Transverse colon (tissue), 4 donors: ENCODE measurements around the gene DSCAM. TPM values are rescaled to one million over a fixed set of nuclear protein-coding genes. Genes with fewer than 3 reads are reported as not detected.

Experiments used
- DNase-seq: peaks from one replicate; pipeline ENCODE4 v3.0.0-alpha.2; 2019
- H3K27ac ChIP-seq, 4 donors: fragments of 200-600 bp; sonication (generic); 2 replicates each; pipeline ENCODE4 v1.5.1; 2016 to 2018; ENCODE audit warnings: inconsistent platforms in 4 of 4
- H3K27me3 ChIP-seq: fragments of 200-600 bp; sonication (generic); 2 replicates; pipeline ENCODE4 v1.5.1; 2017; ENCODE audit warnings: inconsistent platforms
- H3K36me3 ChIP-seq, 4 donors: fragments of 200-600 bp; sonication (generic); 2 replicates each; pipeline ENCODE4 v1.5.1; 2017 to 2019; ENCODE audit warnings: inconsistent platforms in 4 of 4
- H3K4me1 ChIP-seq, 4 donors: fragments of 200-600 bp; sonication (generic); 2 replicates each; pipeline ENCODE4 v1.5.1; 2017 to 2020; ENCODE audit warnings: inconsistent platforms in 4 of 4
- H3K4me3 ChIP-seq, 4 donors: fragments of 200-600 bp; sonication (generic); 1 replicate in 1 of 4; 2 replicates in 3 of 4; pipeline versions ENCODE4 v1.5.1 to v1.6.1; 2017 to 2019; ENCODE audit warnings: inconsistent platforms in 4 of 4
- H3K9me3 ChIP-seq, 2 donors: fragments of 200-600 bp; sonication (generic); 2 replicates each; pipeline ENCODE4 v1.5.1; 2017 to 2019; ENCODE audit warnings: inconsistent platforms in 2 of 2
- EP300 ChIP-seq: sonication (generic); formaldehyde crosslinking; IDR thresholded peaks from one replicate; pipeline ENCODE4 v1.6.1; 2017; ENCODE audit warnings: antibody characterized with exemption, low read depth
- POLR2A ChIP-seq: fragments of 450-650 bp; IDR thresholded peaks from one replicate; pipeline ENCODE4 v1.6.1; 2016; ENCODE audit warnings: antibody characterized with exemption, mild to moderate bottlenecking, moderate library complexity
- POLR2AphosphoS5 ChIP-seq, 3 donors: sonication (generic); formaldehyde crosslinking; IDR thresholded peaks; one replicate each; pipeline ENCODE4 v1.6.1; 2016; ENCODE audit warnings: antibody characterized with exemption in 3 of 3
- WGBS, 2 donors: methylation state at CpG; one replicate each; pipeline ENCODE4 v1.1.5; 2018; ENCODE audit warnings: low coverage in 1 of 2; 5-methylcytosine and 5-hydroxymethylcytosine counted together
- in situ Hi-C, 4 donors: fragments of 200-750 bp; cut with MboI; loops; one replicate each; pipeline versions ENCODE4 v1.15.0 to v1.15.1; 2017; ENCODE audit warnings: low sequenced_read_pairs in 3 of 4, low pct_ligation_motif_present in 1 of 4, low pct_unique_long_range_greater_than_20kb in 1 of 4
- intact Hi-C: fragments of 100-400 bp; cut with DNase I; formaldehyde crosslinking; loops from one replicate; pipeline ENCODE4 v1.15.1; 2023; ENCODE audit warnings: low total_unique reads
- total RNA-seq, 4 donors: library from RNA; depleted of rRNA; stranded (reverse); fragments of >200 nt; gene quantifications; one replicate each; pipeline ENCODE4 v1.1.0, GENCODE V29; 2016
- TF ChIP-seq, protein P1 (sequence below), 5 experiments: fragments of 200-600 bp in 3 of 5; fragments of 450-650 bp in 2 of 5; sonication (generic) in 3 of 5; IDR thresholded peaks; 1 replicate in 2 of 5; 2 replicates in 3 of 5; pipeline ENCODE4 v1.5.1; 2016 to 2017; ENCODE audit warnings: antibody characterized with exemption in 5 of 5, inconsistent platforms in 3 of 5, mild to moderate bottlenecking in 2 of 5, moderate library complexity in 1 of 5

Gene DSCAM
- total RNA-seq, 4 donors from 2014 or later = 0.16 TPM; not detected in 3

DNA sequence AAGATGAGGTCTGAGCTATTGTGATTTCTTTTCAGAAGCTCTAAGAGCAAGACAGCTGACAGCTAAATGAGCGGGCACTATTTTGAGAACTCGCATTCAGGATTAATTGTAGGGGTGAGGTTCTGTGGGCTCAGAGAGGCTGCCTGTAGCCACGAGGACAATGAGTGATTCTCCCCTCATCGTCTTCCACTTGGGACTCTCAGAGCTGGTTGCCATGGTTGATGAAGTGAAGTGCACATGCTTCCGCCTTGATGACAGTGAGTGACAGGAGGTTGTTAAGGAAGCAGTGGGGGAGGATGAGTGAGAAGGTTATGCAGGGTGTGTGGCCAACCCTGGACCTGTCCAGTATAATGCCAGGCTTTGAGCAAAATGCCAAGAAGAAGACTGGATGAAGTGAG lies 638.0 kb downstream of the DSCAM start:
- Histone ChIP-seq H3K4me1 (no peaks in the 10 kb centered on the region), H3K36me3 (no peaks in the 10 kb centered on the region), H3K9me3 (no peaks in the 10 kb centered on the region), H3K27me3 (no peaks in the 10 kb centered on the region), H3K4me3 (no peak overlapping the region), H3K27ac (no peak overlapping the region)
- in situ Hi-C loops = no loop called here
- intact Hi-C loops = no loop called here
- 76 to 100% methylated on average over 2 to 5 of the region's 5 CpGs for WGBS, 2 donors
- no peak for DNase-seq
- TF ChIP-seq POLR2AphosphoS5 (IDR thresholded peaks at IDR 0.05) (no peak), POLR2A (no peak), EP300 (no peak)
- TF ChIP-seq, protein P1, sequence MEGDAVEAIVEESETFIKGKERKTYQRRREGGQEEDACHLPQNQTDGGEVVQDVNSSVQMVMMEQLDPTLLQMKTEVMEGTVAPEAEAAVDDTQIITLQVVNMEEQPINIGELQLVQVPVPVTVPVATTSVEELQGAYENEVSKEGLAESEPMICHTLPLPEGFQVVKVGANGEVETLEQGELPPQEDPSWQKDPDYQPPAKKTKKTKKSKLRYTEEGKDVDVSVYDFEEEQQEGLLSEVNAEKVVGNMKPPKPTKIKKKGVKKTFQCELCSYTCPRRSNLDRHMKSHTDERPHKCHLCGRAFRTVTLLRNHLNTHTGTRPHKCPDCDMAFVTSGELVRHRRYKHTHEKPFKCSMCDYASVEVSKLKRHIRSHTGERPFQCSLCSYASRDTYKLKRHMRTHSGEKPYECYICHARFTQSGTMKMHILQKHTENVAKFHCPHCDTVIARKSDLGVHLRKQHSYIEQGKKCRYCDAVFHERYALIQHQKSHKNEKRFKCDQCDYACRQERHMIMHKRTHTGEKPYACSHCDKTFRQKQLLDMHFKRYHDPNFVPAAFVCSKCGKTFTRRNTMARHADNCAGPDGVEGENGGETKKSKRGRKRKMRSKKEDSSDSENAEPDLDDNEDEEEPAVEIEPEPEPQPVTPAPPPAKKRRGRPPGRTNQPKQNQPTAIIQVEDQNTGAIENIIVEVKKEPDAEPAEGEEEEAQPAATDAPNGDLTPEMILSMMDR (IDR thresholded peaks at IDR 0.05) = no peak

DNA sequence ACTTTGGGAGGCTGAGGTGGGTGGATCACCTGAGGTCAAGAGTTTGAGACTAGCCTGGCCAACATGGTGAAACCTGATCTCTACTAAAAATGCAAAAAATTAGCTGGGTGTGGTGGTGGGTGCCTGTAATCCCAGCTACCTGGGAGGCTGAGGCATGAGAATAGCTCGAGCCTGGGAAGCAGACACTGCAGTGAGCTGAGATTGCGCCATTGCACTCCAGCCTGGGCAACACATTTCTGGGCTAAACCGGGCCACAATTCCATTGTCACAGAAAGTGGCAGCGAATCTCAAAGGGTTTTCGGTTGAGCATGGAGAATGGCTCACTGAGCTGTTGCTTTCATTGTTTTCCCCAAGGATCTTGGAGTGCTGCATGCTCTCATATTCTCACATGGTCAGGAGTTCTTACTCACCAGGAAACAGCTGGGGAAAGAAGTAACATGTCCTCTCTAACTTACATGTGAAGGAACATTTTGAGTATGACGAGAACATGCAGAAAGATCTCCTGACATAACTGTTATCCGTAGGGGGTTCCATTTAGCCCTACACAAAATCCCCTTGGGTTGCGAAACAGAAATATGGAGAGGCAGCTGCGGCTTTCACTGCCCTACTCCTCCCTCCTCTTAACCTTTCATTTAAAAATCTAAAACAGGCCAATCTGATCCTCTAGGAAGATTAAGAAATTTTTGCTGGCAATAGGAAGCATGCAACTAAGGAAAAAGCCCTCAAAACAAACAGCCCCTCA lies 638.6 kb downstream of the DSCAM start:
- no peaks in the 10 kb centered on the region for H3K36me3 ChIP-seq
- WGBS, 2 donors = 84% methylated on average over 9 of the region's 9 CpGs; no CpG with 5 or more reads in 1 of the 2 donors
- H3K9me3 ChIP-seq = no peaks in the 10 kb centered on the region
- in situ Hi-C loops = no loop called here
- H3K4me1 ChIP-seq = no peaks in the 10 kb centered on the region
- intact Hi-C loops = no loop called here
- TF ChIP-seq, protein P1 (IDR thresholded peaks at IDR 0.05) = no peak
- TF ChIP-seq POLR2AphosphoS5 (IDR thresholded peaks at IDR 0.05) = no peak
- TF ChIP-seq EP300 = no peak
- no peak for TF ChIP-seq POLR2A
- no peaks in the 10 kb centered on the region for H3K27me3 ChIP-seq
- DNase-seq = no peak
- no peak overlapping the region for H3K4me3 ChIP-seq
- no peak overlapping the region for H3K27ac ChIP-seq

DNA sequence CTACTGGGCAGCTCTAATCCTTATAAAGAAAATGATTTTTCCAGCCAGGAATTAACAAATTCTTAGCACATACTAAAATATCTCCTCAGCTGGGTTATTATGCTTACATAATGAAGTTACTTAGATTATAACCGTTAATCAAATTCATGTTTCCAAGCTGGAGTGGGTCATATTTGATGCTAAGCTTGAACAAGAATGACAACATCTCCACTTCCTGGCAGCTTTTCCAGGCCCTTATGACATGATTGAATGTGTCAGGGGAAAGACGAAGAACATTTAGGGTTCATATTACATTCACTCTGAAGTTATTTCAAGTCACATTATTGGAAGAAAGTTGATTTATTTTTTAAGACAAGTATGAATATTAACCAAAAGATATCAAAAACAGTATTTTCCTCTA lies 646.0 kb downstream of the DSCAM start:
- TF ChIP-seq POLR2A (no peak), EP300 (no peak), POLR2AphosphoS5 (IDR thresholded peaks at IDR 0.05) (no peak)
- TF ChIP-seq, protein P1 (IDR thresholded peaks at IDR 0.05) = no peak
- Histone ChIP-seq H3K4me1 (no peaks in the 10 kb centered on the region), H3K36me3 (no peaks in the 10 kb centered on the region), H3K27ac (no peak overlapping the region), H3K27me3 (no peaks in the 10 kb centered on the region), H3K4me3 (no peak overlapping the region), H3K9me3 (no peaks in the 10 kb centered on the region)
- 41 to 60% methylated on average over 2 of the region's 2 CpGs for WGBS, 2 donors
- no peak for DNase-seq
- in situ Hi-C loops = no loop called here
- intact Hi-C loops = no loop called here

DNA sequence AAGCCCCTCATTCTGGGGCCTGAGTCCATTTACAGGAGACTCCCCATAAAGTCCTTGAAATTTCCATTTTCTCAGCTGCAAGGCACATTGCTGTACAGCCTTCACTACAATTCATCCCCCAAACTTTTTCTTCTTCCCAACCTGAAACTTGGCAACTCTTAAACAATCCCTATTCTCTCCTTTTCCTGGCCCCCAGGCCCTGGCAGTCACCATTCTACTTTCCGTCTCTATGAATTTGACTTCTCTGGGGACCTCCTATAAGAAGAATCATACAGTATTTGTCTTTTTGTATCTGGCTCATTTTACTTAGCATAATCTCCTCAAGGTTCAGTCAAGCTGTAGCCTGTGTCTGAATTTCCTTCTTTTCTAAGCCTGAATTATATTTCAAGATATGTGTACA lies 646.8 kb downstream of the DSCAM start:
- Histone ChIP-seq H3K36me3 (no peaks in the 10 kb centered on the region), H3K27me3 (no peaks in the 10 kb centered on the region), H3K4me3 (no peak overlapping the region), H3K4me1 (no peaks in the 10 kb centered on the region), H3K9me3 (no peaks in the 10 kb centered on the region), H3K27ac (no peak overlapping the region)
- WGBS, 2 donors = 96% methylated on average over 1 of the region's 1 CpG; no CpG with 5 or more reads in 1 of the 2 donors
- in situ Hi-C loops (no loop called here), intact Hi-C loops (no loop called here)
- no peak for TF ChIP-seq POLR2AphosphoS5 (IDR thresholded peaks at IDR 0.05)
- DNase-seq = no peak
